HepG2 (cell line): ENCODE results near the gene UBL7. TPM values are rescaled to one million over a fixed set of nuclear protein-coding genes. Genes with fewer than 3 reads are reported as not detected.

Experiments
- GTF3A ChIP-seq: sonication (generic); formaldehyde crosslinking; conservative IDR thresholded peaks from 2 replicates; pipeline ENCODE4 v1.4.0; 2020; ENCODE audit warnings: mild to moderate bottlenecking, missing genetic modification reagents
- KAT8 ChIP-seq: IDR thresholded peaks from 2 replicates; pipeline ENCODE4 v1.6.1; 2016; ENCODE audit warnings: missing genetic modification reagents, missing compliant biosample characterization
- KDM2A ChIP-seq: sonication (generic); formaldehyde crosslinking; IDR thresholded peaks from 2 replicates; pipeline ENCODE4 v1.4.0; 2020; ENCODE audit warnings: low read depth, missing genetic modification reagents, borderline replicate concordance
- NCOA2 ChIP-seq: sonication (generic); formaldehyde crosslinking; IDR thresholded peaks from 2 replicates; pipeline ENCODE4 v1.8.0; 2022; ENCODE audit warnings: inconsistent platforms
- ZNF10 ChIP-seq: sonication (generic); formaldehyde crosslinking; IDR thresholded peaks from 2 replicates; pipeline ENCODE4 v1.4.0; 2020; ENCODE audit warnings: mild to moderate bottlenecking, low read depth, missing genetic modification reagents, borderline replicate concordance
- ZNF350 ChIP-seq: sonication (generic); formaldehyde crosslinking; IDR thresholded peaks from 2 replicates; pipeline ENCODE4 v1.4.0; 2020; ENCODE audit warnings: mild to moderate bottlenecking, low read depth, missing genetic modification reagents, borderline replicate concordance
- ZNF383 ChIP-seq: sonication (generic); formaldehyde crosslinking; IDR thresholded peaks from 2 replicates; pipeline ENCODE4 v1.4.0; 2020; ENCODE audit warnings: missing genetic modification reagents, mild to moderate bottlenecking, borderline replicate concordance
- ZNF781 ChIP-seq: sonication (generic); formaldehyde crosslinking; IDR thresholded peaks from 2 replicates; pipeline ENCODE4 v1.5.1; 2020; ENCODE audit warnings: borderline replicate concordance, mild to moderate bottlenecking, missing genetic modification reagents; ENCODE audit errors: not compliant biosample characterization
- polyA plus RNA-seq, 8 experiments: library from polyadenylated mRNA; depleted of rRNA in 3 of 8; stranded (reverse) in 7 of 8; unstranded in 1 of 8; fragments of >200 nt; fragmentation: Illumina TruSeq in 4 of 8; extraction: Trizol in 4 of 8; gene quantifications; 2 replicates each; pipeline versions ENCODE4 v1.2.1 to v1.2.3, GENCODE V29; 2011 to 2016; ENCODE audit warnings: low read depth in 4 of 8, missing spikeins in 1 of 8, mixed read lengths in 1 of 8; ENCODE audit not compliant: insufficient read depth in 1 of 8
- total RNA-seq, 5 experiments: library from RNA; depleted of rRNA; stranded (reverse); fragments of >200 nt; fragmentation: Illumina TruSeq; extraction: Trizol; gene quantifications; 2 replicates each; pipeline ENCODE4 v1.2.3, GENCODE V29; 2016; ENCODE audit warnings: low read depth in 1 of 5
- TF ChIP-seq, protein P1 (sequence below): sonication (generic); formaldehyde crosslinking; IDR thresholded peaks from 2 replicates; pipeline ENCODE4 v1.5.0; 2020; ENCODE audit warnings: mild to moderate bottlenecking, missing genetic modification reagents, borderline replicate concordance
- TF ChIP-seq, protein P2 (sequence below): sonication (generic); formaldehyde crosslinking; IDR thresholded peaks from 2 replicates; pipeline ENCODE4 v1.4.0; 2020; ENCODE audit warnings: mild to moderate bottlenecking, missing genetic modification reagents
- TF ChIP-seq, protein P3 (sequence below): sonication (generic); formaldehyde crosslinking; IDR thresholded peaks from 2 replicates; pipeline ENCODE4 v1.4.0; 2020; ENCODE audit warnings: low read depth, mild to moderate bottlenecking, missing genetic modification reagents
- TF ChIP-seq, protein P4 (sequence below): fragments of 450-650 bp; IDR thresholded peaks from 2 replicates; pipeline ENCODE4 v1.6.1; 2016

The UBL7 gene
- total and polyA plus RNA-seq, 2 of the 13 experiments (the other 11 are each of a cell fraction or from before 2014, with no cell fraction given), result 55.0 to 63.5 TPM

DNA sequence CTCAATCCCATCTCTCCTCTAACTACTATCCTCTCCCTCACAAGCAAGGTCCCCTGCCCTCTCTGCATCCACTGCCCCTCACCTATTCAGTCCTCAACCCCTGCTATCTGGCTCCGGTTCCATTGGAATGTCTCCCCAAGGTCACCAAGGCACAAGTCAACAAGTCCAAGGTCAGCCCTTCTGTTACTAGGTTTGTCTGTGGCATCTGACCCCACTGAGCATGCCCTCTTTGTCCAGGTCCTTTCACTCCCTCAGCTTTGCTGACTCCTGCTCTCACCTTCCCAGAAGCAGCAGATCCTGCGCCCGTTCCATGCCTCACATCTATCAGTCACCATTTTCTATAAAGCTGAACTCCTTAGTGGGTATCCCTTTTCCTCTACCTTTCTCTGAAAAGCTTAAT is 18.9 kb downstream of the UBL7 start (continued):
- TF ChIP-seq, protein P1, sequence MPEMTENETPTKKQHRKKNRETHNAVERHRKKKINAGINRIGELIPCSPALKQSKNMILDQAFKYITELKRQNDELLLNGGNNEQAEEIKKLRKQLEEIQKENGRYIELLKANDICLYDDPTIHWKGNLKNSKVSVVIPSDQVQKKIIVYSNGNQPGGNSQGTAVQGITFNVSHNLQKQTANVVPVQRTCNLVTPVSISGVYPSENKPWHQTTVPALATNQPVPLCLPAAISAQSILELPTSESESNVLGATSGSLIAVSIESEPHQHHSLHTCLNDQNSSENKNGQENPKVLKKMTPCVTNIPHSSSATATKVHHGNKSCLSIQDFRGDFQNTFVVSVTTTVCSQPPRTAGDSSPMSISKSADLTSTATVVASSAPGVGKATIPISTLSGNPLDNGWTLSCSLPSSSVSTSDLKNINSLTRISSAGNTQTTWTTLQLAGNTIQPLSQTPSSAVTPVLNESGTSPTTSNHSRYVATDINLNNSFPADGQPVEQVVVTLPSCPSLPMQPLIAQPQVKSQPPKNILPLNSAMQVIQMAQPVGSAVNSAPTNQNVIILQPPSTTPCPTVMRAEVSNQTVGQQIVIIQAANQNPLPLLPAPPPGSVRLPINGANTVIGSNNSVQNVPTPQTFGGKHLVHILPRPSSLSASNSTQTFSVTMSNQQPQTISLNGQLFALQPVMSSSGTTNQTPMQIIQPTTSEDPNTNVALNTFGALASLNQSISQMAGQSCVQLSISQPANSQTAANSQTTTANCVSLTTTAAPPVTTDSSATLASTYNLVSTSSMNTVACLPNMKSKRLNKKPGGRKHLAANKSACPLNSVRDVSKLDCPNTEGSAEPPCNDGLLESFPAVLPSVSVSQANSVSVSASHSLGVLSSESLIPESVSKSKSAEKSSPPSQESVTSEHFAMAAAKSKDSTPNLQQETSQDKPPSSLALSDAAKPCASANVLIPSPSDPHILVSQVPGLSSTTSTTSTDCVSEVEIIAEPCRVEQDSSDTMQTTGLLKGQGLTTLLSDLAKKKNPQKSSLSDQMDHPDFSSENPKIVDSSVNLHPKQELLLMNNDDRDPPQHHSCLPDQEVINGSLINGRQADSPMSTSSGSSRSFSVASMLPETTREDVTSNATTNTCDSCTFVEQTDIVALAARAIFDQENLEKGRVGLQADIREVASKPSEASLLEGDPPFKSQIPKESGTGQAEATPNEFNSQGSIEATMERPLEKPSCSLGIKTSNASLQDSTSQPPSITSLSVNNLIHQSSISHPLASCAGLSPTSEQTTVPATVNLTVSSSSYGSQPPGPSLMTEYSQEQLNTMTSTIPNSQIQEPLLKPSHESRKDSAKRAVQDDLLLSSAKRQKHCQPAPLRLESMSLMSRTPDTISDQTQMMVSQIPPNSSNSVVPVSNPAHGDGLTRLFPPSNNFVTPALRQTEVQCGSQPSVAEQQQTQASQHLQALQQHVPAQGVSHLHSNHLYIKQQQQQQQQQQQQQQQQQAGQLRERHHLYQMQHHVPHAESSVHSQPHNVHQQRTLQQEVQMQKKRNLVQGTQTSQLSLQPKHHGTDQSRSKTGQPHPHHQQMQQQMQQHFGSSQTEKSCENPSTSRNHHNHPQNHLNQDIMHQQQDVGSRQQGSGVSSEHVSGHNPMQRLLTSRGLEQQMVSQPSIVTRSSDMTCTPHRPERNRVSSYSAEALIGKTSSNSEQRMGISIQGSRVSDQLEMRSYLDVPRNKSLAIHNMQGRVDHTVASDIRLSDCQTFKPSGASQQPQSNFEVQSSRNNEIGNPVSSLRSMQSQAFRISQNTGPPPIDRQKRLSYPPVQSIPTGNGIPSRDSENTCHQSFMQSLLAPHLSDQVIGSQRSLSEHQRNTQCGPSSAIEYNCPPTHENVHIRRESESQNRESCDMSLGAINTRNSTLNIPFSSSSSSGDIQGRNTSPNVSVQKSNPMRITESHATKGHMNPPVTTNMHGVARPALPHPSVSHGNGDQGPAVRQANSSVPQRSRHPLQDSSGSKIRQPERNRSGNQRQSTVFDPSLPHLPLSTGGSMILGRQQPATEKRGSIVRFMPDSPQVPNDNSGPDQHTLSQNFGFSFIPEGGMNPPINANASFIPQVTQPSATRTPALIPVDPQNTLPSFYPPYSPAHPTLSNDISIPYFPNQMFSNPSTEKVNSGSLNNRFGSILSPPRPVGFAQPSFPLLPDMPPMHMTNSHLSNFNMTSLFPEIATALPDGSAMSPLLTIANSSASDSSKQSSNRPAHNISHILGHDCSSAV, result no peak
- TF ChIP-seq, protein P2, sequence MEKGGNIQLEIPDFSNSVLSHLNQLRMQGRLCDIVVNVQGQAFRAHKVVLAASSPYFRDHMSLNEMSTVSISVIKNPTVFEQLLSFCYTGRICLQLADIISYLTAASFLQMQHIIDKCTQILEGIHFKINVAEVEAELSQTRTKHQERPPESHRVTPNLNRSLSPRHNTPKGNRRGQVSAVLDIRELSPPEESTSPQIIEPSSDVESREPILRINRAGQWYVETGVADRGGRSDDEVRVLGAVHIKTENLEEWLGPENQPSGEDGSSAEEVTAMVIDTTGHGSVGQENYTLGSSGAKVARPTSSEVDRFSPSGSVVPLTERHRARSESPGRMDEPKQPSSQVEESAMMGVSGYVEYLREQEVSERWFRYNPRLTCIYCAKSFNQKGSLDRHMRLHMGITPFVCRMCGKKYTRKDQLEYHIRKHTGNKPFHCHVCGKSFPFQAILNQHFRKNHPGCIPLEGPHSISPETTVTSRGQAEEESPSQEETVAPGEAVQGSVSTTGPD (CRISPR knock-in tag), result no peak
- TF ChIP-seq KAT8 (CRISPR knock-in tag), result no peak; the same call in 1 of the 2 replicates
- 0 out of 2 replicates have a peak, but pooled peaks have one; percentile 15 for TF ChIP-seq ZNF350
- TF ChIP-seq GTF3A, result 0 out of 2 replicates have a peak, but pooled peaks have one; percentile 22
- no peak for TF ChIP-seq ZNF10
- no peak for TF ChIP-seq ZNF781 (CRISPR knock-in tag)
- TF ChIP-seq, protein P3, sequence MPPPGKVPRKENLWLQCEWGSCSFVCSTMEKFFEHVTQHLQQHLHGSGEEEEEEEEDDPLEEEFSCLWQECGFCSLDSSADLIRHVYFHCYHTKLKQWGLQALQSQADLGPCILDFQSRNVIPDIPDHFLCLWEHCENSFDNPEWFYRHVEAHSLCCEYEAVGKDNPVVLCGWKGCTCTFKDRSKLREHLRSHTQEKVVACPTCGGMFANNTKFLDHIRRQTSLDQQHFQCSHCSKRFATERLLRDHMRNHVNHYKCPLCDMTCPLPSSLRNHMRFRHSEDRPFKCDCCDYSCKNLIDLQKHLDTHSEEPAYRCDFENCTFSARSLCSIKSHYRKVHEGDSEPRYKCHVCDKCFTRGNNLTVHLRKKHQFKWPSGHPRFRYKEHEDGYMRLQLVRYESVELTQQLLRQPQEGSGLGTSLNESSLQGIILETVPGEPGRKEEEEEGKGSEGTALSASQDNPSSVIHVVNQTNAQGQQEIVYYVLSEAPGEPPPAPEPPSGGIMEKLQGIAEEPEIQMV (CRISPR knock-in tag), result no peak; the same call in 1 of the 2 replicates
- peak; percentile 93 for TF ChIP-seq NCOA2 (CRISPR knock-in tag)
- peak; percentile 30; the same call in 1 of the 2 replicates for TF ChIP-seq KDM2A (CRISPR knock-in tag)
- no peak for TF ChIP-seq ZNF383 (CRISPR knock-in tag)
- TF ChIP-seq, protein P4, sequence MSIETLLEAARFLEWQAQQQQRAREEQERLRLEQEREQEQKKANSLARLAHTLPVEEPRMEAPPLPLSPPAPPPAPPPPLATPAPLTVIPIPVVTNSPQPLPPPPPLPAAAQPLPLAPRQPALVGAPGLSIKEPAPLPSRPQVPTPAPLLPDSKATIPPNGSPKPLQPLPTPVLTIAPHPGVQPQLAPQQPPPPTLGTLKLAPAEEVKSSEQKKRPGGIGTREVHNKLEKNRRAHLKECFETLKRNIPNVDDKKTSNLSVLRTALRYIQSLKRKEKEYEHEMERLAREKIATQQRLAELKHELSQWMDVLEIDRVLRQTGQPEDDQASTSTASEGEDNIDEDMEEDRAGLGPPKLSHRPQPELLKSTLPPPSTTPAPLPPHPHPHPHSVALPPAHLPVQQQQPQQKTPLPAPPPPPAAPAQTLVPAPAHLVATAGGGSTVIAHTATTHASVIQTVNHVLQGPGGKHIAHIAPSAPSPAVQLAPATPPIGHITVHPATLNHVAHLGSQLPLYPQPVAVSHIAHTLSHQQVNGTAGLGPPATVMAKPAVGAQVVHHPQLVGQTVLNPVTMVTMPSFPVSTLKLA, result no peak
